SK-N-SH (cell line): Measurements from ENCODE around the gene XIAP. TPM values are rescaled to one million over a fixed set of nuclear protein-coding genes. Genes with fewer than 3 reads are reported as not detected.

Source experiments
- CTCF ChIA-PET: fragments of 300-600, 350-600 bp; formaldehyde crosslinking; extraction: SDS; loops from one replicate; lab custom pipeline; 2021; lab: Yijun Ruan, JAX
- POLR2A ChIA-PET: fragments of 350-600 bp; sonication (Branson Sonifier 250); formaldehyde crosslinking; extraction: SDS; loops from one replicate; lab custom pipeline; 2020; ENCODE audit warnings: antibody characterized with exemption, inconsistent platforms; lab: Yijun Ruan, JAX
- DNase-seq: peaks from one replicate; pipeline ENCODE4 v3.0.0; 2012
- H2AFZ ChIP-seq: fragments of 200-600 bp; sonication (generic); 2 replicates; pipeline ENCODE4 v1.8.1; 2016; ENCODE audit warnings: antibody characterized with exemption, mild to moderate bottlenecking, low read depth
- H3F3A ChIP-seq: fragments of 200-600 bp; sonication (generic); replicated peaks from 2 replicates; pipeline ENCODE3; 2016; ENCODE audit warnings: antibody characterized with exemption, mild to moderate bottlenecking; ENCODE audit not compliant: insufficient read depth
- H3K27ac ChIP-seq, 2 experiments: fragments of 200-500 bp in 1 of 2; fragments of 200-600 bp in 1 of 2; sonication (Bioruptor generic) in 1 of 2; sonication (generic), shearing (Covaris generic) in 1 of 2; 2 replicates each; pipeline versions ENCODE4 v1.5.1 to v1.6.1; 2014 to 2016; ENCODE audit warnings: low read depth in 2 of 2, inconsistent platforms in 1 of 2, low read length in 1 of 2, mild to moderate bottlenecking in 1 of 2, mixed read lengths in 1 of 2
- H3K27me3 ChIP-seq: fragments of 200-600 bp; sonication (generic), shearing (Covaris generic); 2 replicates; pipeline ENCODE4 v1.6.1; 2016; ENCODE audit warnings: mixed run types; ENCODE audit not compliant: insufficient read depth
- H3K36me3 ChIP-seq, 2 experiments: fragments of 200-500 bp in 1 of 2; fragments of 200-600 bp in 1 of 2; sonication (Bioruptor generic) in 1 of 2; sonication (generic) in 1 of 2; replicated peaks in 1 of 2; 2 replicates each; pipeline versions ENCODE3 to v1.5.1; 2014 to 2016; ENCODE audit warnings: low read length in 1 of 2, mild to moderate bottlenecking in 1 of 2; ENCODE audit not compliant: insufficient read depth in 2 of 2, control insufficient read depth in 1 of 2
- H3K4me1 ChIP-seq, 2 experiments: fragments of 200-500 bp in 1 of 2; fragments of 200-600 bp in 1 of 2; sonication (Bioruptor generic) in 1 of 2; sonication (generic), shearing (Covaris generic) in 1 of 2; 2 replicates each; pipeline versions ENCODE4 v1.5.1 to v1.6.1; 2014 to 2016; ENCODE audit warnings: low read depth in 1 of 2, low read length in 1 of 2, mixed run types in 1 of 2; ENCODE audit not compliant: insufficient read depth in 2 of 2, control insufficient read depth in 1 of 2
- H3K4me2 ChIP-seq: fragments of 200-600 bp; sonication (generic), shearing (Covaris generic); 2 replicates; pipeline ENCODE4 v1.6.1; 2017; ENCODE audit warnings: mixed run types
- H3K4me3 ChIP-seq, 2 experiments: fragments of 200-500 bp in 1 of 2; fragments of 200-600 bp in 1 of 2; sonication (Bioruptor generic) in 1 of 2; sonication (generic), shearing (Covaris generic) in 1 of 2; 2 replicates each; pipeline versions ENCODE4 v1.5.1 to v1.8.1; 2014 to 2016; ENCODE audit warnings: low read depth in 2 of 2, inconsistent platforms in 1 of 2, low read length in 1 of 2, mild to moderate bottlenecking in 1 of 2, mixed read lengths in 1 of 2, moderate library complexity in 1 of 2
- H3K79me2 ChIP-seq: fragments of 200-600 bp; sonication (generic); 2 replicates; pipeline ENCODE4 v1.8.1; 2017; ENCODE audit warnings: mild to moderate bottlenecking; ENCODE audit not compliant: insufficient read depth
- H3K9ac ChIP-seq: fragments of 200-600 bp; sonication (generic); 2 replicates; pipeline ENCODE4 v1.6.1; 2017; ENCODE audit warnings: mixed run types
- H3K9me2 ChIP-seq: fragments of 200-600 bp; sonication (generic); 2 replicates; pipeline ENCODE4 v1.6.1; 2017; ENCODE audit warnings: mixed run types
- H3K9me3 ChIP-seq: fragments of 200-600 bp; sonication (generic); 2 replicates; pipeline ENCODE4 v1.6.1; 2017; ENCODE audit warnings: mixed run types, mild to moderate bottlenecking, moderate library complexity
- H4K20me1 ChIP-seq: fragments of 200-600 bp; sonication (generic); 2 replicates; pipeline ENCODE4 v1.6.1; 2017; ENCODE audit warnings: mild to moderate bottlenecking, mixed run types; ENCODE audit not compliant: insufficient read depth
- CHD2 ChIP-seq: fragments of 150-350 bp; IDR thresholded peaks from 2 replicates; pipeline ENCODE4 v1.6.1; 2018; ENCODE audit warnings: low read length; ENCODE audit not compliant: partially characterized antibody
- CTCF ChIP-seq: fragments of 200-600 bp; sonication (generic); IDR thresholded peaks from 2 replicates; pipeline ENCODE4 v1.6.1; 2017; ENCODE audit warnings: antibody characterized with exemption, mild to moderate bottlenecking, moderate library complexity
- ELF1 ChIP-seq: IDR thresholded peaks from 2 replicates; pipeline ENCODE4 v1.4.0; 2012
- EP300 ChIP-seq, 2 experiments: IDR thresholded peaks; 2 replicates each; pipeline versions ENCODE4 v1.4.0 to v1.6.1; 2012; ENCODE audit warnings: borderline replicate concordance in 1 of 2, low read depth in 1 of 2, low read length in 1 of 2
- FOSL2 ChIP-seq: IDR thresholded peaks from 2 replicates; pipeline ENCODE4 v1.4.0; 2012; ENCODE audit warnings: low read depth, mild to moderate bottlenecking, moderate library complexity, borderline replicate concordance
- GATA2 ChIP-seq: sonication (generic); formaldehyde crosslinking; IDR thresholded peaks from 2 replicates; pipeline ENCODE4 v1.5.0; 2020; ENCODE audit warnings: mild to moderate bottlenecking, missing genetic modification reagents
- IRF3 ChIP-seq: fragments of 150-350 bp; IDR thresholded peaks from 2 replicates; pipeline ENCODE4 v1.6.1; 2016; ENCODE audit warnings: mild to moderate bottlenecking, low read depth, low read length
- MEF2A ChIP-seq: IDR thresholded peaks from 2 replicates; pipeline ENCODE4 v1.4.0; 2012; ENCODE audit warnings: low read depth, borderline replicate concordance
- MXI1 ChIP-seq: IDR thresholded peaks from 2 replicates; pipeline ENCODE4 v1.6.1; 2012; ENCODE audit warnings: mild to moderate bottlenecking, low read depth, low read length, improper control_type of control experiment
- NRF1 ChIP-seq: IDR thresholded peaks from 2 replicates; pipeline ENCODE4 v1.6.1; 2012; ENCODE audit warnings: low read depth, mild to moderate bottlenecking, low read length
- RCOR1 ChIP-seq: fragments of 150-350 bp; IDR thresholded peaks from 2 replicates; pipeline ENCODE4 v1.6.1; 2017; ENCODE audit warnings: antibody characterized with exemption, low read length
- RFX5 ChIP-seq: IDR thresholded peaks from 2 replicates; pipeline ENCODE4 v1.6.1; 2012; ENCODE audit warnings: mild to moderate bottlenecking, improper control_type of control experiment, low read length
- RXRA ChIP-seq: IDR thresholded peaks from 2 replicates; pipeline ENCODE4 v1.4.0; 2012; ENCODE audit warnings: low read depth, mild to moderate bottlenecking, borderline replicate concordance
- SIN3A ChIP-seq: IDR thresholded peaks from 2 replicates; pipeline ENCODE4 v1.6.1; 2012; ENCODE audit warnings: low read depth, mild to moderate bottlenecking, low read length, moderate library complexity, borderline replicate concordance
- TAF1 ChIP-seq: IDR thresholded peaks from 2 replicates; pipeline ENCODE4 v1.6.1; 2012; ENCODE audit warnings: low read depth, mild to moderate bottlenecking, low read length, moderate library complexity, borderline replicate concordance
- TCF12 ChIP-seq: IDR thresholded peaks from 2 replicates; pipeline ENCODE4 v1.4.0; 2012
- USF1 ChIP-seq: IDR thresholded peaks from 2 replicates; pipeline ENCODE4 v1.4.0; 2012; ENCODE audit warnings: low read depth, borderline replicate concordance
- YY1 ChIP-seq: IDR thresholded peaks from 2 replicates; pipeline ENCODE4 v1.4.0; 2012; ENCODE audit warnings: low read depth, mild to moderate bottlenecking
- ZBTB33 ChIP-seq: IDR thresholded peaks from 2 replicates; pipeline ENCODE4 v1.4.0; 2012; ENCODE audit warnings: low read depth, borderline replicate concordance
- WGBS: methylation state at CpG from one replicate; pipeline ENCODE4 v1.1.6; 2017; ENCODE audit warnings: low lambda C conversion rate; 5-methylcytosine and 5-hydroxymethylcytosine counted together
- polyA plus RNA-seq, 3 experiments: library from polyadenylated mRNA; depleted of rRNA; stranded (reverse); fragments of >200 nt; gene quantifications; 2 replicates each; pipeline ENCODE4 v1.2.3, GENCODE V29; 2012

Gene XIAP
- polyA plus RNA-seq, 1 of the 3 experiments (the other 2 are of a cell fraction) = 9.1 TPM

GRCh38 chrX:123876844-123877243 lies 17.0 kb downstream of the XIAP start:
- Histone ChIP-seq H3K27me3 (no peaks in the 10 kb centered on the region), H3K9ac (no peak overlapping the region), H3F3A (no peaks in the 10 kb centered on the region), H3K27ac (peak overlapping the region in 1 of 2 experiments; percentile 60; a peak in 1 of 4 replicates), H3K9me2 (no peaks in the 10 kb centered on the region), H3K4me1 (peaks cover 4 to 8% of the 10 kb centered on the region in 2 experiments; a peak in 2 of 4 replicates), H2AFZ (no peak overlapping the region), H3K9me3 (no peaks in the 10 kb centered on the region), H3K4me3 (no peak overlapping the region), H3K36me3 (peaks cover 0 to 5% of the 10 kb centered on the region in 2 experiments), H3K79me2 (peaks cover 64% of the 10 kb centered on the region), H3K4me2 (no peak overlapping the region), H4K20me1 (peaks cover 33% of the 10 kb centered on the region)
- WGBS = 55% methylated on average over 2 of the region's 2 CpGs
- no peak for TF ChIP-seq CHD2
- TF ChIP-seq RCOR1 = no peak
- TF ChIP-seq ELF1 = no peak
- no peak for TF ChIP-seq MXI1
- TF ChIP-seq ZBTB33 = no peak
- no peak for TF ChIP-seq RXRA
- no peak for TF ChIP-seq EP300 (IDR thresholded peaks at IDR 0.05; ENCODE audit: borderline replicate concordance in 1 of 2, low read depth in 1 of 2, low read length in 1 of 2)
- no peak for TF ChIP-seq MEF2A
- no peak for TF ChIP-seq NRF1
- TF ChIP-seq CTCF = no peak
- TF ChIP-seq FOSL2 = no peak
- TF ChIP-seq TAF1 = no peak
- CTCF ChIA-PET = no interaction called here
- DNase-seq = no peak
- POLR2A ChIA-PET = no interaction called here

- Histone ChIP-seq H3F3A (no peaks in the 10 kb centered on the region), H2AFZ (no peak overlapping the region), H3K36me3 (peaks cover 0 to 5% of the 10 kb centered on the region in 2 experiments), H3K9me2 (no peaks in the 10 kb centered on the region)
- CTCF ChIA-PET = interaction anchor here (0.9 kb wide), 1 partner anchor 8 kb away, joined by 3 read pairs; no protein-coding TSS in a partner anchor
- no peak for TF ChIP-seq ELF1
- no peak for TF ChIP-seq TAF1
- TF ChIP-seq GATA2 (CRISPR knock-in tag) = no peak
- no peak for TF ChIP-seq SIN3A
- TF ChIP-seq NRF1 = no peak
- no peak for TF ChIP-seq IRF3
- TF ChIP-seq USF1 = no peak
- no peak for TF ChIP-seq EP300 (IDR thresholded peaks at IDR 0.05; ENCODE audit: borderline replicate concordance in 1 of 2, low read depth in 1 of 2, low read length in 1 of 2)
- TF ChIP-seq TCF12 = no peak
- TF ChIP-seq FOSL2 = no peak
- no peak for TF ChIP-seq CTCF
- no peak for TF ChIP-seq YY1
- no peak for TF ChIP-seq RFX5
- TF ChIP-seq, all 33 proteins: peak for 0
- H3K9ac ChIP-seq = no peak overlapping the region
- H3K27me3 ChIP-seq = no peaks in the 10 kb centered on the region
- no peak overlapping the region for H3K4me2 ChIP-seq
- POLR2A ChIA-PET = no interaction called here
- no peaks in the 10 kb centered on the region for H3K9me3 ChIP-seq
- peaks cover 59% of the 10 kb centered on the region for H3K79me2 ChIP-seq
- DNase-seq = no peak
- WGBS = 16% methylated on average over 2 of the region's 2 CpGs
- H3K4me1 ChIP-seq = peaks cover 4 to 8% of the 10 kb centered on the region in 2 experiments; a peak in 2 of 4 replicates
- peak overlapping the region in 1 of 2 experiments; percentile 60; a peak in 2 of 4 replicates for H3K27ac ChIP-seq
- H4K20me1 ChIP-seq = peaks cover 44% of the 10 kb centered on the region
- no peak overlapping the region for H3K4me3 ChIP-seq
Measured at GRCh38 chrX:123878252-123878721, 18.4 kb downstream of the XIAP start.
